Measurements from ENCODE around the gene ADAR.

DNA sequence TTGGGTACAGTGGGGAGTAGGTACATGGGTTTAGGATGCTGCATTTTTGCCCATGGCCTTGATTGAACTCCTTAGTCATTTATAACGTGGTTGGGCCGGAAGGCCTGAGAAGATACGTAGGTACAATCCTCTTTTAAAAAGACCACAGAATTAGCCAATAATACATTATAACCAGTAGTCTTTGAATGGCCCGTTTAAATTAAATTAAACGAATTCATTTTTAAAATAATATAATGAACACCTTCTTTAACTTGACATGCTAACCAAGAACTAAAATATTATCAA lies 20.1 kb upstream of the ADAR start:
- TF ChIP-seq, protein P1, sequence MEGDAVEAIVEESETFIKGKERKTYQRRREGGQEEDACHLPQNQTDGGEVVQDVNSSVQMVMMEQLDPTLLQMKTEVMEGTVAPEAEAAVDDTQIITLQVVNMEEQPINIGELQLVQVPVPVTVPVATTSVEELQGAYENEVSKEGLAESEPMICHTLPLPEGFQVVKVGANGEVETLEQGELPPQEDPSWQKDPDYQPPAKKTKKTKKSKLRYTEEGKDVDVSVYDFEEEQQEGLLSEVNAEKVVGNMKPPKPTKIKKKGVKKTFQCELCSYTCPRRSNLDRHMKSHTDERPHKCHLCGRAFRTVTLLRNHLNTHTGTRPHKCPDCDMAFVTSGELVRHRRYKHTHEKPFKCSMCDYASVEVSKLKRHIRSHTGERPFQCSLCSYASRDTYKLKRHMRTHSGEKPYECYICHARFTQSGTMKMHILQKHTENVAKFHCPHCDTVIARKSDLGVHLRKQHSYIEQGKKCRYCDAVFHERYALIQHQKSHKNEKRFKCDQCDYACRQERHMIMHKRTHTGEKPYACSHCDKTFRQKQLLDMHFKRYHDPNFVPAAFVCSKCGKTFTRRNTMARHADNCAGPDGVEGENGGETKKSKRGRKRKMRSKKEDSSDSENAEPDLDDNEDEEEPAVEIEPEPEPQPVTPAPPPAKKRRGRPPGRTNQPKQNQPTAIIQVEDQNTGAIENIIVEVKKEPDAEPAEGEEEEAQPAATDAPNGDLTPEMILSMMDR (IDR thresholded peaks at IDR 0.05): no peak
- no peak for TF ChIP-seq POLR2A (IDR thresholded peaks at IDR 0.05)

All from lower leg skin (tissue), 3 donors.